WTC11 (cell line): Measurements from ENCODE around the gene MANBA.

Experiments used
- ATF1 ChIP-seq: sonication (generic); formaldehyde crosslinking; IDR thresholded peaks from 2 replicates; pipeline ENCODE4 v1.8.1; 2023; ENCODE audit warnings: mild to moderate bottlenecking, moderate library complexity, missing genetic modification reagents
- CREB1 ChIP-seq: sonication (generic); formaldehyde crosslinking; IDR thresholded peaks from 2 replicates; pipeline ENCODE4 v1.8.0; 2023; ENCODE audit warnings: mild to moderate bottlenecking, missing genetic modification reagents
- CTCF ChIP-seq: fragments of 200-600 bp; IDR thresholded peaks from 2 replicates; pipeline ENCODE4 v1.8.0; 2022; ENCODE audit warnings: antibody characterized with exemption
- GABPB1 ChIP-seq: sonication (generic); formaldehyde crosslinking; IDR thresholded peaks from 2 replicates; pipeline ENCODE4 v1.8.1; 2023; ENCODE audit warnings: mild to moderate bottlenecking, missing genetic modification reagents
- IRF2 ChIP-seq: sonication (generic); formaldehyde crosslinking; IDR thresholded peaks from 2 replicates; pipeline ENCODE4 v1.8.0; 2022; ENCODE audit warnings: low read depth, missing genetic modification reagents, borderline replicate concordance
- MAX ChIP-seq: sonication (generic); formaldehyde crosslinking; IDR thresholded peaks from 2 replicates; pipeline ENCODE4 v1.8.0; 2022; ENCODE audit warnings: mild to moderate bottlenecking, missing genetic modification reagents
- MXD4 ChIP-seq: fragments of 250-450 bp; sonication (Bioruptor Pico); IDR thresholded peaks from 2 replicates; pipeline ENCODE4 v1.8.0; 2021; ENCODE audit warnings: mild to moderate bottlenecking, moderate library complexity, borderline replicate concordance
- TEAD4 ChIP-seq: sonication (generic); formaldehyde crosslinking; IDR thresholded peaks from 2 replicates; pipeline ENCODE4 v1.8.0; 2022; ENCODE audit warnings: mild to moderate bottlenecking, missing genetic modification reagents
- ZNF219 ChIP-seq: sonication (generic); formaldehyde crosslinking; IDR thresholded peaks from 2 replicates; pipeline ENCODE4 v1.8.0; 2023; ENCODE audit warnings: missing genetic modification reagents, mild to moderate bottlenecking, borderline replicate concordance

GRCh38 chr4:102657206-102657605 lies 103.6 kb downstream of the MANBA start:
- TF ChIP-seq CTCF (no peak), ATF1 (CRISPR knock-in tag) (no peak), ZNF219 (CRISPR knock-in tag) (no peak), MAX (CRISPR knock-in tag) (no peak), TEAD4 (CRISPR knock-in tag) (no peak), MXD4 (CRISPR knock-in tag) (no peak), CREB1 (CRISPR knock-in tag) (no peak), IRF2 (no peak), GABPB1 (no peak)
